Sigmoid colon (tissue), 3 donors: ENCODE results near the gene CSKMT.

ENCODE experiments used
- CTCF ChIP-seq, 4 experiments: fragments of 450-650 bp in 3 of 4; fragments of 200-600 bp in 1 of 4; IDR thresholded peaks; one replicate each; pipeline ENCODE4 v1.5.1; 2016 to 2019; ENCODE audit warnings: antibody characterized with exemption in 4 of 4, mild to moderate bottlenecking in 3 of 4, moderate library complexity in 2 of 4
- POLR2A ChIP-seq, 2 donors: fragments of 450-650 bp; IDR thresholded peaks; one replicate each; pipeline ENCODE4 v1.6.1; 2016; ENCODE audit warnings: antibody characterized with exemption in 2 of 2, mild to moderate bottlenecking in 2 of 2, moderate library complexity in 2 of 2

- TF ChIP-seq CTCF (IDR thresholded peaks at IDR 0.05) (no peak), POLR2A (IDR thresholded peaks at IDR 0.05) (peak; percentile 48 to 57)
Measured at GRCh38 chr11:62671608-62672389, 6.7 kb downstream of the CSKMT start, which contains the start of the genes LBHD1 and UQCC3.
